Endodermal cell (in vitro differentiated cells): ENCODE results near the gene SDK1. TPM values are rescaled to one million over a fixed set of nuclear protein-coding genes. Genes with fewer than 3 reads are reported as not detected.

ENCODE experiments used
- DNase-seq: peaks from one replicate; pipeline ENCODE4 v3.0.0-alpha.2; 2017
- H3K27ac ChIP-seq: 2 replicates; pipeline ENCODE4 v1.5.1; 2013; ENCODE audit warnings: mild to moderate bottlenecking, low read depth, low read length, moderate library complexity
- H3K27me3 ChIP-seq: 2 replicates; pipeline ENCODE4 v1.6.1; 2013; ENCODE audit warnings: mild to moderate bottlenecking, low read length, moderate library complexity; ENCODE audit not compliant: insufficient read depth, control insufficient read depth, poor library complexity, severe bottlenecking
- H3K36me3 ChIP-seq: 2 replicates; pipeline ENCODE4 v1.7.0; 2013; ENCODE audit warnings: mild to moderate bottlenecking, low read length, moderate library complexity; ENCODE audit not compliant: control insufficient read depth, insufficient read depth
- H3K4me1 ChIP-seq: one replicate; pipeline ENCODE4 v1.7.0; 2013; ENCODE audit warnings: low read length; ENCODE audit not compliant: control insufficient read depth, insufficient read depth
- H3K4me3 ChIP-seq: 2 replicates; pipeline ENCODE4 v1.5.1; 2013; ENCODE audit warnings: mild to moderate bottlenecking, low read length, moderate library complexity
- H3K9ac ChIP-seq: 2 replicates; pipeline ENCODE4 v1.6.1; 2013; ENCODE audit warnings: mild to moderate bottlenecking, low read length, moderate library complexity; ENCODE audit not compliant: poor library complexity, severe bottlenecking; ENCODE audit errors: extremely low read depth
- H3K9me3 ChIP-seq: 2 replicates; pipeline ENCODE4 v1.6.1; 2013; ENCODE audit warnings: mild to moderate bottlenecking, low read length, moderate library complexity; ENCODE audit not compliant: control insufficient read depth
- H3K27ac Mint-ChIP-seq: 2 replicates; pipeline ENCODE4 v1.8.0; 2020; ENCODE audit warnings: mixed read lengths
- H3K27me3 Mint-ChIP-seq: 2 replicates; pipeline ENCODE4 v1.8.0; 2021; ENCODE audit warnings: mild to moderate bottlenecking, mixed read lengths; ENCODE audit not compliant: insufficient read depth
- H3K36me3 Mint-ChIP-seq: 2 replicates; pipeline ENCODE4 v1.8.0; 2020; ENCODE audit warnings: low read depth, mixed read lengths
- H3K4me1 Mint-ChIP-seq: 2 replicates; pipeline ENCODE4 v1.8.0; 2020; ENCODE audit warnings: mixed read lengths
- H3K4me3 Mint-ChIP-seq: 2 replicates; pipeline ENCODE4 v1.8.0; 2020; ENCODE audit warnings: mild to moderate bottlenecking, moderate library complexity, mixed read lengths
- H3K9me3 Mint-ChIP-seq: 2 replicates; pipeline ENCODE4 v1.8.0; 2020; ENCODE audit warnings: mild to moderate bottlenecking, mixed read lengths
- CTCF ChIP-seq: fragments of 200-600 bp; sonication (generic); conservative IDR thresholded peaks from 2 replicates; pipeline ENCODE4 v1.5.0; 2021; ENCODE audit warnings: antibody characterized with exemption, mild to moderate bottlenecking
- WGBS, 2 experiments: methylation state at CpG; one replicate each; pipeline versions ENCODE4 v1.1.5 to v1.1.7; 2013; ENCODE audit warnings: missing lambda C conversion rate in 2 of 2, mixed read lengths in 1 of 2; ENCODE audit not compliant: insufficient coverage in 1 of 2, insufficient read length in 1 of 2; 5-methylcytosine and 5-hydroxymethylcytosine counted together
- total RNA-seq, 2 donors: library from RNA; stranded (reverse); fragmentation: NEBNext Ultra II Directional in 1 of 2; extraction: Animal tissue kit (Norgen Biotek cat#: 25700) in 1 of 2; gene quantifications; 2 replicates in 1 of 2; 3 replicates in 1 of 2; pipeline ENCODE4 v1.2.1, GENCODE V29; 2021

SDK1 gene
- total RNA-seq, 2 donors from 2014 or later: 22.7 to 23.1 TPM

GRCh38 chr7:4156190-4156589 lies 855.1 kb downstream of the SDK1 start:
- Mint-ChIP-seq H3K27me3 (no peaks in the 10 kb centered on the region), H3K4me3 (no peak overlapping the region), H3K36me3 (no peaks in the 10 kb centered on the region), H3K4me1 (no peaks in the 10 kb centered on the region), H3K27ac (no peak overlapping the region), H3K9me3 (no peaks in the 10 kb centered on the region)
- Histone ChIP-seq H3K9me3 (no peaks in the 10 kb centered on the region), H3K4me3 (no peak overlapping the region), H3K9ac (no peak overlapping the region), H3K4me1 (no peaks in the 10 kb centered on the region), H3K27ac (no peak overlapping the region), H3K36me3 (no peaks in the 10 kb centered on the region), H3K27me3 (no peaks in the 10 kb centered on the region)
- no peak for DNase-seq
- WGBS, 2 experiments: 90 to 91% methylated on average over 5 of the region's 5 CpGs
- TF ChIP-seq CTCF: no peak

- no peaks in the 10 kb centered on the region for H3K27me3 Mint-ChIP-seq
- Histone ChIP-seq H3K36me3 (no peaks in the 10 kb centered on the region), H3K4me1 (no peaks in the 10 kb centered on the region), H3K9me3 (no peaks in the 10 kb centered on the region), H3K9ac (no peak overlapping the region), H3K27ac (no peak overlapping the region), H3K27me3 (no peaks in the 10 kb centered on the region), H3K4me3 (no peak overlapping the region)
- no peak for TF ChIP-seq CTCF
- H3K4me1 Mint-ChIP-seq: no peaks in the 10 kb centered on the region
- no peaks in the 10 kb centered on the region for H3K9me3 Mint-ChIP-seq
- 92% methylated on average over 8 to 10 of the region's 10 CpGs for WGBS, 2 experiments
- H3K36me3 Mint-ChIP-seq: no peaks in the 10 kb centered on the region
- no peak overlapping the region for H3K27ac Mint-ChIP-seq
- no peak overlapping the region for H3K4me3 Mint-ChIP-seq
- DNase-seq: no peak
These were observed 856.6 kb downstream of the SDK1 start for GRCh38 chr7:4157651-4158050.

GRCh38 chr7:4158441-4159153 lies 857.5 kb downstream of the SDK1 start:
- H3K9ac ChIP-seq: no peak overlapping the region
- Mint-ChIP-seq H3K27me3 (no peaks in the 10 kb centered on the region), H3K4me3 (no peak overlapping the region), H3K4me1 (no peaks in the 10 kb centered on the region), H3K36me3 (no peaks in the 10 kb centered on the region), H3K27ac (no peak overlapping the region), H3K9me3 (no peaks in the 10 kb centered on the region)
- no peak for DNase-seq
- H3K27ac ChIP-seq: no peak overlapping the region
- no peaks in the 10 kb centered on the region for H3K36me3 ChIP-seq
- WGBS, 2 experiments: 91 to 93% methylated on average over 17 to 27 of the region's 27 CpGs
- no peak overlapping the region for H3K4me3 ChIP-seq
- no peaks in the 10 kb centered on the region for H3K4me1 ChIP-seq
- TF ChIP-seq CTCF: no peak
- no peaks in the 10 kb centered on the region for H3K9me3 ChIP-seq
- no peaks in the 10 kb centered on the region for H3K27me3 ChIP-seq
